A549 (cell line): ENCODE results near the gene RNF121. TPM values are rescaled to one million over a fixed set of nuclear protein-coding genes. Genes with fewer than 3 reads are reported as not detected.

ENCODE experiments used
- ATAC-seq, 2 experiments: fragments of 200-7000 bp in 1 of 2; fragments of >200 bp in 1 of 2; cut with Nextera tagmentation in 1 of 2; cut with Tn5 transposase in 1 of 2; 3 replicates each; pipeline versions ENCODE4 v1.8.0 to v1.9.1; 2018 to 2020; ENCODE audit warnings: mild to moderate bottlenecking in 1 of 2, moderate library complexity in 1 of 2
- CTCF ChIA-PET: fragments of 300-600 bp; sonication (Branson Sonifier 250); formaldehyde crosslinking; extraction: SDS; loops from one replicate; lab custom pipeline; 2021; ENCODE audit warnings: antibody characterized with exemption, inconsistent platforms; lab: Yijun Ruan, JAX
- POLR2A ChIA-PET: fragments of 350-600 bp; formaldehyde crosslinking; extraction: SDS; loops from one replicate; lab custom pipeline; 2021; ENCODE audit warnings: antibody characterized with exemption, inconsistent platforms; lab: Yijun Ruan, JAX
- DNase-seq, 2 experiments: peaks; one replicate each; pipeline versions ENCODE4 v3.0.0 to v3.0.0-alpha.2; 2011 to 2016; ENCODE audit warnings: low read depth in 1 of 2, low spot score in 1 of 2
- FAIRE-seq: peaks from 2 replicates; lab custom pipeline; 2011; peaks lifted over from hg19 to GRCh38; lab: Jason Lieb, UNC
- H3K27ac ChIP-seq, 2 experiments: fragments of >200 bp; sonication (Bioruptor Twin); formaldehyde crosslinking; 3 replicates each; pipeline ENCODE4 v1.5.1; 2016 to 2017
- H3K4me1 ChIP-seq: fragments of >200 bp; sonication (Bioruptor Twin); formaldehyde crosslinking; 3 replicates; pipeline ENCODE4 v1.6.1; 2016
- H3K4me2 ChIP-seq: fragments of >200 bp; sonication (Bioruptor Twin); formaldehyde crosslinking; 3 replicates; pipeline ENCODE4 v1.6.1; 2016
- H3K4me3 ChIP-seq: fragments of >200 bp; sonication (Bioruptor Twin); formaldehyde crosslinking; 3 replicates; pipeline ENCODE4 v1.5.1; 2016
- H3K9me3 ChIP-seq: fragments of >200 bp; sonication (Bioruptor Twin); formaldehyde crosslinking; 3 replicates; pipeline ENCODE4 v1.6.1; 2016
- BHLHE40 ChIP-seq: IDR thresholded peaks from 2 replicates; pipeline ENCODE4 v1.6.1; 2012; ENCODE audit warnings: low read depth, low read length, inconsistent platforms
- CBX8 ChIP-seq: fragments of 200-600 bp; sonication (generic); IDR thresholded peaks from 2 replicates; pipeline ENCODE4 v1.6.1; 2016
- CHD4 ChIP-seq: fragments of 200-600 bp; sonication (generic); IDR thresholded peaks from 2 replicates; pipeline ENCODE4 v1.6.1; 2016; ENCODE audit warnings: antibody characterized with exemption, mild to moderate bottlenecking, borderline replicate concordance
- EP300 ChIP-seq, 2 experiments: fragments of >200 bp; sonication (Bioruptor Twin); formaldehyde crosslinking; IDR thresholded peaks; 2 replicates in 1 of 2; 3 replicates in 1 of 2; pipeline ENCODE4 v1.6.1; 2016 to 2017
- FOSL2 ChIP-seq, 2 experiments: fragments of 450-650 bp in 1 of 2; fragments of >200 bp in 1 of 2; sonication (Bioruptor Twin) in 1 of 2; formaldehyde crosslinking; IDR thresholded peaks; 2 replicates each; pipeline versions ENCODE4 v1.5.0 to v1.6.1; 2016 to 2020; ENCODE audit warnings: mild to moderate bottlenecking in 1 of 2, moderate library complexity in 1 of 2
- FOXS1 ChIP-seq: fragments of 250-450 bp; sonication (Bioruptor Pico); IDR thresholded peaks from 2 replicates; pipeline ENCODE4 v1.5.0; 2020; ENCODE audit warnings: mild to moderate bottlenecking, moderate library complexity
- JUN ChIP-seq, 2 experiments: fragments of >200 bp; sonication (Bioruptor Twin); formaldehyde crosslinking; IDR thresholded peaks; 2 replicates in 1 of 2; 3 replicates in 1 of 2; pipeline ENCODE4 v1.6.1; 2016 to 2017
- KDM1A ChIP-seq: fragments of 200-600 bp; sonication (generic); IDR thresholded peaks from 2 replicates; pipeline ENCODE4 v1.6.1; 2016; ENCODE audit warnings: low read depth, mild to moderate bottlenecking
- NPAS2 ChIP-seq: fragments of 250-450 bp; sonication (Bioruptor Pico); IDR thresholded peaks from 2 replicates; pipeline ENCODE4 v1.8.0; 2022; ENCODE audit warnings: mild to moderate bottlenecking, moderate library complexity, borderline replicate concordance
- POLR2A ChIP-seq: IDR thresholded peaks from 2 replicates; pipeline ENCODE4 v1.6.1; 2012; ENCODE audit warnings: mild to moderate bottlenecking, low read length
- RFX5 ChIP-seq: fragments of 450-650 bp; IDR thresholded peaks from 2 replicates; pipeline ENCODE4 v1.7.1; 2014; ENCODE audit warnings: antibody characterized with exemption, mild to moderate bottlenecking, moderate library complexity
- RNF2 ChIP-seq: fragments of 200-600 bp; sonication (generic); IDR thresholded peaks from 2 replicates; pipeline ENCODE4 v1.6.1; 2016; ENCODE audit warnings: low read depth, mild to moderate bottlenecking, antibody characterized with exemption, moderate library complexity, borderline replicate concordance
- WGBS: methylation state at CpG from one replicate; pipeline ENCODE4 v1.1.6; 2017; ENCODE audit errors: missing lambda C conversion rate; 5-methylcytosine and 5-hydroxymethylcytosine counted together
- polyA plus RNA-seq, 4 experiments: library from polyadenylated mRNA; depleted of rRNA in 3 of 4; stranded (reverse); fragments of >200 nt; fragmentation: RNase III in 1 of 4; extraction: RNeasy Plus Mini Kit Qiagen cat#74134 plus additional on column Dnase treatment in 1 of 4; gene quantifications; 2 replicates in 3 of 4; 3 replicates in 1 of 4; pipeline ENCODE4 v1.2.3, GENCODE V29; 2011 to 2017
- TF ChIP-seq, protein P1 (sequence below): fragments of 200-600 bp; sonication (generic); IDR thresholded peaks from 2 replicates; pipeline ENCODE4 v1.6.1; 2016; ENCODE audit warnings: antibody characterized with exemption, mild to moderate bottlenecking, moderate library complexity
- TF ChIP-seq, protein P2 (sequence below): fragments of 250-450 bp; sonication (Bioruptor Pico); IDR thresholded peaks from 2 replicates; pipeline ENCODE4 v1.5.0; 2021; ENCODE audit warnings: mild to moderate bottlenecking, moderate library complexity, borderline replicate concordance
- TF ChIP-seq, protein P3 (sequence below): IDR thresholded peaks from 2 replicates; pipeline ENCODE4 v1.6.1; 2012
- TF ChIP-seq, protein P4 (sequence below): IDR thresholded peaks from 2 replicates; pipeline ENCODE4 v1.6.1; 2012; ENCODE audit warnings: low read depth, borderline replicate concordance
- TF ChIP-seq, protein P5 (sequence below): fragments of >200 bp; sonication (Bioruptor Twin); formaldehyde crosslinking; IDR thresholded peaks from 3 replicates; pipeline ENCODE4 v1.6.1; 2016

Gene RNF121
- polyA plus RNA-seq, 2 of the 4 experiments (the other 2 are of a cell fraction), result 79.0 to 102 TPM

DNA sequence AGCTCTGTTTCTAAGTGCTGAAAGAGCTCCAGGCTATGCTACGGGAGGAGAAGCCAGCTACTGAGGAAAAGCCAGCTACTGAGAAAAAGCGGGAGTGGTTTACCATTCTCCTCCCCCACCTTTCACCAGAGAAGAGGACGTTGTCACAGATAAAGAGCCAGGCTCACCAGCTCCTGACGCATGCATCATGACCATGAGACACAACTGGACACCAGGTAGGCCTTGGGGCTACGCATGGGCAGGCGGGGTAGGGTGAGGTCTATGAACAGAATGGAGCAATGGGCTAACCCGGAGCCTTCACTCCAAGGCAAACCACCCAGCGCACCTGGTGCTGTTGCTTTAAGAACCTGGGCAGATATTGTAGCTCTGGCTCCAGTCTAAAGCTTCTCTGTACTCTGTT, 71.0 kb downstream of the RNF121 start (continued):
- TF ChIP-seq, protein P1, sequence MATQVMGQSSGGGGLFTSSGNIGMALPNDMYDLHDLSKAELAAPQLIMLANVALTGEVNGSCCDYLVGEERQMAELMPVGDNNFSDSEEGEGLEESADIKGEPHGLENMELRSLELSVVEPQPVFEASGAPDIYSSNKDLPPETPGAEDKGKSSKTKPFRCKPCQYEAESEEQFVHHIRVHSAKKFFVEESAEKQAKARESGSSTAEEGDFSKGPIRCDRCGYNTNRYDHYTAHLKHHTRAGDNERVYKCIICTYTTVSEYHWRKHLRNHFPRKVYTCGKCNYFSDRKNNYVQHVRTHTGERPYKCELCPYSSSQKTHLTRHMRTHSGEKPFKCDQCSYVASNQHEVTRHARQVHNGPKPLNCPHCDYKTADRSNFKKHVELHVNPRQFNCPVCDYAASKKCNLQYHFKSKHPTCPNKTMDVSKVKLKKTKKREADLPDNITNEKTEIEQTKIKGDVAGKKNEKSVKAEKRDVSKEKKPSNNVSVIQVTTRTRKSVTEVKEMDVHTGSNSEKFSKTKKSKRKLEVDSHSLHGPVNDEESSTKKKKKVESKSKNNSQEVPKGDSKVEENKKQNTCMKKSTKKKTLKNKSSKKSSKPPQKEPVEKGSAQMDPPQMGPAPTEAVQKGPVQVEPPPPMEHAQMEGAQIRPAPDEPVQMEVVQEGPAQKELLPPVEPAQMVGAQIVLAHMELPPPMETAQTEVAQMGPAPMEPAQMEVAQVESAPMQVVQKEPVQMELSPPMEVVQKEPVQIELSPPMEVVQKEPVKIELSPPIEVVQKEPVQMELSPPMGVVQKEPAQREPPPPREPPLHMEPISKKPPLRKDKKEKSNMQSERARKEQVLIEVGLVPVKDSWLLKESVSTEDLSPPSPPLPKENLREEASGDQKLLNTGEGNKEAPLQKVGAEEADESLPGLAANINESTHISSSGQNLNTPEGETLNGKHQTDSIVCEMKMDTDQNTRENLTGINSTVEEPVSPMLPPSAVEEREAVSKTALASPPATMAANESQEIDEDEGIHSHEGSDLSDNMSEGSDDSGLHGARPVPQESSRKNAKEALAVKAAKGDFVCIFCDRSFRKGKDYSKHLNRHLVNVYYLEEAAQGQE, result no peak
- no peak for TF ChIP-seq RFX5

DNA sequence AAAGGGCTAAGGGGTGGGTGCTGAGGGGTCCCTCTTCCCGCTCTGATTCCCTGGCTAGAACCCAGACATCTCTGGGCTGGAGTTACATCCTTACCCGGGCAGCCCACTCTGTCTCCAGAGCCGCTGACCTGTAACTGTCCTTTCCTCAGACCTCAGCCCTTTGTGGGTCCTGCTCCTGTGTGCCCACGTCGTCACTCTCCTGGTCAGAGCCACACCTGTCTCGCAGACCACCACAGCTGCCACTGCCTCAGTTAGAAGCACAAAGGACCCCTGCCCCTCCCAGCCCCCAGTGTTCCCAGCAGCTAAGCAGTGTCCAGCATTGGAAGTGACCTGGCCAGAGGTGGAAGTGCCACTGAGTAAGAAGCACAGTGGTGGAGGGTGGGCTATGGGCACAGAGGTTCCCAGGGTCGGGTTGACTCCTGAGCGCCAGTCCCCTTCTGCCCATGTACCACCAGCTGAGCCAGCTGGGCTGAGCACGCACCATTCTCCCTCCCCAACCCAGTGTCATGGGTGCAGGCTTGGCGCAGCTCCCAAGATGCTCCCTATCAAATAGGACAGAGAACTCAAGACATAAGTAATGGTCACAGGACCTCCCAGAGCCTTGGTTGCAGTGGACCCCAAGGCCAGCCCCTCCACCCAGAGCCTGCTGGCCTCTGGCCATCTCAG, 71.5 kb downstream of the RNF121 start:
- Histone ChIP-seq H3K4me1 (0 out of 3 replicates have a peak, but pooled peaks cover 11% of the 10 kb centered on the region), H3K4me2 (no peak overlapping the region), H3K9me3 (no peaks in the 10 kb centered on the region)
- ATAC-seq, result no peak
- ChIA-PET POLR2A (interaction anchor here (0.6 kb wide), 1 partner anchor 31 kb away, joined by 7 read pairs; no protein-coding TSS in a partner anchor), CTCF (interaction anchor here (0.6 to 6.7 kb wide), 8 partner anchors 10 to 414 kb away, joined by 3 to 37 read pairs (median 3); no protein-coding TSS in a partner anchor)
- TF ChIP-seq CHD4 (no peak), JUN (IDR thresholded peaks at IDR 0.05) (0 out of 5 replicates have a peak, but pooled peaks of 1 of the 2 experiments have one; percentile 6)
- TF ChIP-seq, all 56 proteins: peak for 1
- FAIRE-seq (no peak), DNase-seq (no peak)
- no peak overlapping the region for H3K27ac ChIP-seq
- 90% methylated on average over 8 of the region's 10 CpGs for WGBS
- H3K4me3 ChIP-seq, result no peak overlapping the region

DNA sequence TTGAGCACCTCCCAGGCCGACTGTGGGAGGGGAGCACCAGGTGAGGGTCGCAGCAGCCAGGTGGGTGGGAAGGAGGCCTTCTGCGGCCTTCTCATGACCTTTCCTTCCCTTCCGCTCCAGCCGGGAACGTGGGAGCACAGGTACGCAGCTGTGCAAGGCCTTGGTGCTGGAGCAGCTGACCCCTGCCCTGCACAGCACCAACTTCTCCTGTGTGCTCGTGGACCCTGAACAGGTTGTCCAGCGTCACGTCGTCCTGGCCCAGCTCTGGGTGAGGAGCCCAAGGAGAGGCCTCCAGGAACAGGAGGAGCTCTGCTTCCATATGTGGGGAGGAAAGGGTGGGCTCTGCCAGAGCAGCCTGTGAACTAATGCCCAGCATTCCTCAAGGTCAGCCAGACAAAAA, 72.4 kb downstream of the RNF121 start:
- 0 out of 3 replicates have a peak, but pooled peaks cover 11% of the 10 kb centered on the region for H3K4me1 ChIP-seq
- H3K9me3 ChIP-seq, result no peaks in the 10 kb centered on the region
- CTCF ChIA-PET, result interaction anchor here (1.0 to 4.8 kb wide), 2 partner anchors 23 to 24 kb away, joined by 4 to 21 read pairs; no protein-coding TSS in a partner anchor
- DNase-seq, result no peak
- POLR2A ChIA-PET, result no interaction called here
- WGBS, result 86% methylated on average over 8 of the region's 11 CpGs
- no peak for ATAC-seq
- no peak overlapping the region for H3K27ac ChIP-seq
- no peak overlapping the region for H3K4me3 ChIP-seq
- no peak for FAIRE-seq
- no peak overlapping the region for H3K4me2 ChIP-seq
- TF ChIP-seq, protein P2, sequence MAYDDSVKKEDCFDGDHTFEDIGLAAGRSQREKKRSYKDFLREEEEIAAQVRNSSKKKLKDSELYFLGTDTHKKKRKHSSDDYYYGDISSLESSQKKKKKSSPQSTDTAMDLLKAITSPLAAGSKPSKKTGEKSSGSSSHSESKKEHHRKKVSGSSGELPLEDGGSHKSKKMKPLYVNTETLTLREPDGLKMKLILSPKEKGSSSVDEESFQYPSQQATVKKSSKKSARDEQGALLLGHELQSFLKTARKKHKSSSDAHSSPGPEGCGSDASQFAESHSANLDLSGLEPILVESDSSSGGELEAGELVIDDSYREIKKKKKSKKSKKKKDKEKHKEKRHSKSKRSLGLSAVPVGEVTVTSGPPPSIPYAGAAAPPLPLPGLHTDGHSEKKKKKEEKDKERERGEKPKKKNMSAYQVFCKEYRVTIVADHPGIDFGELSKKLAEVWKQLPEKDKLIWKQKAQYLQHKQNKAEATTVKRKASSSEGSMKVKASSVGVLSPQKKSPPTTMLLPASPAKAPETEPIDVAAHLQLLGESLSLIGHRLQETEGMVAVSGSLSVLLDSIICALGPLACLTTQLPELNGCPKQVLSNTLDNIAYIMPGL (CRISPR knock-in tag), result no peak
- TF ChIP-seq NPAS2 (no peak), JUN (IDR thresholded peaks at IDR 0.05) (no peak), BHLHE40 (no peak), RNF2 (no peak), FOXS1 (no peak), RFX5 (no peak), FOSL2 (IDR thresholded peaks at IDR 0.05) (no peak), FOSL2 (CRISPR knock-in tag; IDR thresholded peaks at IDR 0.05) (no peak), CBX8 (no peak), POLR2A (no peak), EP300 (IDR thresholded peaks at IDR 0.05) (no peak), KDM1A (no peak)
- TF ChIP-seq, protein P3, sequence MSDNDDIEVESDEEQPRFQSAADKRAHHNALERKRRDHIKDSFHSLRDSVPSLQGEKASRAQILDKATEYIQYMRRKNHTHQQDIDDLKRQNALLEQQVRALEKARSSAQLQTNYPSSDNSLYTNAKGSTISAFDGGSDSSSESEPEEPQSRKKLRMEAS, result no peak
- TF ChIP-seq, protein P4, sequence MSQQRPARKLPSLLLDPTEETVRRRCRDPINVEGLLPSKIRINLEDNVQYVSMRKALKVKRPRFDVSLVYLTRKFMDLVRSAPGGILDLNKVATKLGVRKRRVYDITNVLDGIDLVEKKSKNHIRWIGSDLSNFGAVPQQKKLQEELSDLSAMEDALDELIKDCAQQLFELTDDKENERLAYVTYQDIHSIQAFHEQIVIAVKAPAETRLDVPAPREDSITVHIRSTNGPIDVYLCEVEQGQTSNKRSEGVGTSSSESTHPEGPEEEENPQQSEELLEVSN, result no peak
- TF ChIP-seq, protein P5, sequence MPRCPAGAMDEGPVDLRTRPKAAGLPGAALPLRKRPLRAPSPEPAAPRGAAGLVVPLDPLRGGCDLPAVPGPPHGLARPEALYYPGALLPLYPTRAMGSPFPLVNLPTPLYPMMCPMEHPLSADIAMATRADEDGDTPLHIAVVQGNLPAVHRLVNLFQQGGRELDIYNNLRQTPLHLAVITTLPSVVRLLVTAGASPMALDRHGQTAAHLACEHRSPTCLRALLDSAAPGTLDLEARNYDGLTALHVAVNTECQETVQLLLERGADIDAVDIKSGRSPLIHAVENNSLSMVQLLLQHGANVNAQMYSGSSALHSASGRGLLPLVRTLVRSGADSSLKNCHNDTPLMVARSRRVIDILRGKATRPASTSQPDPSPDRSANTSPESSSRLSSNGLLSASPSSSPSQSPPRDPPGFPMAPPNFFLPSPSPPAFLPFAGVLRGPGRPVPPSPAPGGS, result no peak
